WTC11 (cell line): Measurements from ENCODE around the gene NID2. TPM values are rescaled to one million over a fixed set of nuclear protein-coding genes. Genes with fewer than 3 reads are reported as not detected.

Experiments used
- ATAC-seq: fragments of 200-7000 bp; cut with Tn5 transposase; 2 replicates; pipeline ENCODE4 v1.10.0; 2021; ENCODE audit warnings: mild to moderate bottlenecking, moderate library complexity
- CTCF ChIA-PET: fragments of 300-600 bp; sonication (Branson Sonifier 250); formaldehyde crosslinking; loops from one replicate; lab custom pipeline; 2021; ENCODE audit warnings: antibody characterized with exemption; lab: Charles Lee
- POLR2A ChIA-PET: fragments of 350-600 bp; sonication (Branson Sonifier 250); formaldehyde crosslinking; loops from one replicate; lab custom pipeline; 2021; ENCODE audit warnings: antibody characterized with exemption; lab: Charles Lee
- DNase-seq: peaks from one replicate; pipeline ENCODE4 v3.0.0; 2021; ENCODE audit warnings: low spot score
- H3K27ac Mint-ChIP-seq: 2 replicates; pipeline ENCODE4 v1.8.0; 2021; ENCODE audit warnings: mixed read lengths
- H3K27me3 Mint-ChIP-seq: 2 replicates; pipeline ENCODE4 v1.8.0; 2021; ENCODE audit warnings: low read depth, mild to moderate bottlenecking, moderate library complexity, mixed read lengths
- H3K36me3 Mint-ChIP-seq: 2 replicates; pipeline ENCODE4 v1.8.0; 2021; ENCODE audit warnings: mixed read lengths
- H3K4me1 Mint-ChIP-seq: 2 replicates; pipeline ENCODE4 v1.8.0; 2022; ENCODE audit warnings: mixed read lengths
- H3K4me3 Mint-ChIP-seq: 2 replicates; pipeline ENCODE4 v1.8.0; 2021; ENCODE audit warnings: mild to moderate bottlenecking, moderate library complexity, mixed read lengths
- H3K9me3 Mint-ChIP-seq: 2 replicates; pipeline ENCODE4 v1.8.0; 2021; ENCODE audit warnings: mixed read lengths
- FOXP1 ChIP-seq: sonication (generic); formaldehyde crosslinking; IDR thresholded peaks from 2 replicates; pipeline ENCODE4 v1.8.0; 2022; ENCODE audit warnings: missing genetic modification reagents, mild to moderate bottlenecking, moderate library complexity, borderline replicate concordance
- FOXP4 ChIP-seq: sonication (generic); formaldehyde crosslinking; IDR thresholded peaks from 2 replicates; pipeline ENCODE4 v1.8.0; 2022; ENCODE audit warnings: mild to moderate bottlenecking, missing genetic modification reagents
- GRHL2 ChIP-seq: fragments of 250-450 bp; sonication (Bioruptor Pico); IDR thresholded peaks from 2 replicates; pipeline ENCODE4 v1.8.0; 2022; ENCODE audit warnings: mild to moderate bottlenecking, moderate library complexity; ENCODE audit not compliant: insufficient replicate concordance, severe bottlenecking
- HMGA2 ChIP-seq: fragments of 250-450 bp; sonication (Bioruptor Pico); IDR thresholded peaks from 2 replicates; pipeline ENCODE4 v1.4.0; 2021; ENCODE audit warnings: mild to moderate bottlenecking, moderate library complexity
- KAT7 ChIP-seq: sonication (generic); formaldehyde crosslinking; IDR thresholded peaks from 2 replicates; pipeline ENCODE4 v1.8.1; 2023; ENCODE audit warnings: missing genetic modification reagents, mild to moderate bottlenecking, borderline replicate concordance
- NR3C1 ChIP-seq: sonication (generic); formaldehyde crosslinking; conservative IDR thresholded peaks from 2 replicates; pipeline ENCODE4 v1.8.1; 2023; ENCODE audit warnings: low read depth, mild to moderate bottlenecking, missing genetic modification reagents
- PRRX2 ChIP-seq: fragments of 250-450 bp; sonication (Bioruptor Pico); IDR thresholded peaks from 2 replicates; pipeline ENCODE4 v1.8.0; 2021; ENCODE audit warnings: mild to moderate bottlenecking
- TP53 ChIP-seq: sonication (generic); formaldehyde crosslinking; IDR thresholded peaks from 2 replicates; pipeline ENCODE4 v1.8.1; 2023; ENCODE audit warnings: mild to moderate bottlenecking, missing genetic modification reagents
- ZBTB21 ChIP-seq: sonication (generic); formaldehyde crosslinking; IDR thresholded peaks from 2 replicates; pipeline ENCODE4 v1.8.1; 2023; ENCODE audit warnings: mild to moderate bottlenecking, missing genetic modification reagents, borderline replicate concordance
- ZNF232 ChIP-seq: sonication (generic); formaldehyde crosslinking; IDR thresholded peaks from 2 replicates; pipeline ENCODE4 v1.8.0; 2022; ENCODE audit warnings: mild to moderate bottlenecking, missing genetic modification reagents
- ZNF512 ChIP-seq: sonication (generic); formaldehyde crosslinking; IDR thresholded peaks from 2 replicates; pipeline ENCODE4 v1.8.1; 2022; ENCODE audit warnings: missing genetic modification reagents, borderline replicate concordance
- ZNF671 ChIP-seq: fragments of 250-450 bp; sonication (Bioruptor Pico); IDR thresholded peaks from 2 replicates; pipeline ENCODE4 v1.8.0; 2021; ENCODE audit warnings: mild to moderate bottlenecking
- total RNA-seq: library from RNA; stranded (reverse); gene quantifications from 3 replicates; pipeline ENCODE4 v1.2.3, GENCODE V29; 2021
- TF ChIP-seq, protein P1 (sequence below): sonication (generic); formaldehyde crosslinking; IDR thresholded peaks from 2 replicates; pipeline ENCODE4 v1.8.0; 2023; ENCODE audit warnings: missing genetic modification reagents, mild to moderate bottlenecking, borderline replicate concordance
- TF ChIP-seq, protein P2 (sequence below): sonication (generic); formaldehyde crosslinking; IDR thresholded peaks from 2 replicates; pipeline ENCODE4 v1.8.1; 2022; ENCODE audit warnings: mild to moderate bottlenecking, moderate library complexity, missing genetic modification reagents
- TF ChIP-seq, protein P3 (sequence below): sonication (generic); formaldehyde crosslinking; IDR thresholded peaks from 2 replicates; pipeline ENCODE4 v1.8.1; 2023; ENCODE audit warnings: mild to moderate bottlenecking, missing genetic modification reagents, borderline replicate concordance
- TF ChIP-seq, protein P4 (sequence below): sonication (generic); formaldehyde crosslinking; IDR thresholded peaks from 2 replicates; pipeline ENCODE4 v1.8.1; 2022; ENCODE audit warnings: low read depth, missing genetic modification reagents, borderline replicate concordance

Gene NID2
- total RNA-seq, 1 experiment from 2014 or later: 5.4 TPM

GRCh38 chr14:52026017-52026660 is 42.7 kb downstream of the NID2 start (continued):
- TF ChIP-seq, protein P1, sequence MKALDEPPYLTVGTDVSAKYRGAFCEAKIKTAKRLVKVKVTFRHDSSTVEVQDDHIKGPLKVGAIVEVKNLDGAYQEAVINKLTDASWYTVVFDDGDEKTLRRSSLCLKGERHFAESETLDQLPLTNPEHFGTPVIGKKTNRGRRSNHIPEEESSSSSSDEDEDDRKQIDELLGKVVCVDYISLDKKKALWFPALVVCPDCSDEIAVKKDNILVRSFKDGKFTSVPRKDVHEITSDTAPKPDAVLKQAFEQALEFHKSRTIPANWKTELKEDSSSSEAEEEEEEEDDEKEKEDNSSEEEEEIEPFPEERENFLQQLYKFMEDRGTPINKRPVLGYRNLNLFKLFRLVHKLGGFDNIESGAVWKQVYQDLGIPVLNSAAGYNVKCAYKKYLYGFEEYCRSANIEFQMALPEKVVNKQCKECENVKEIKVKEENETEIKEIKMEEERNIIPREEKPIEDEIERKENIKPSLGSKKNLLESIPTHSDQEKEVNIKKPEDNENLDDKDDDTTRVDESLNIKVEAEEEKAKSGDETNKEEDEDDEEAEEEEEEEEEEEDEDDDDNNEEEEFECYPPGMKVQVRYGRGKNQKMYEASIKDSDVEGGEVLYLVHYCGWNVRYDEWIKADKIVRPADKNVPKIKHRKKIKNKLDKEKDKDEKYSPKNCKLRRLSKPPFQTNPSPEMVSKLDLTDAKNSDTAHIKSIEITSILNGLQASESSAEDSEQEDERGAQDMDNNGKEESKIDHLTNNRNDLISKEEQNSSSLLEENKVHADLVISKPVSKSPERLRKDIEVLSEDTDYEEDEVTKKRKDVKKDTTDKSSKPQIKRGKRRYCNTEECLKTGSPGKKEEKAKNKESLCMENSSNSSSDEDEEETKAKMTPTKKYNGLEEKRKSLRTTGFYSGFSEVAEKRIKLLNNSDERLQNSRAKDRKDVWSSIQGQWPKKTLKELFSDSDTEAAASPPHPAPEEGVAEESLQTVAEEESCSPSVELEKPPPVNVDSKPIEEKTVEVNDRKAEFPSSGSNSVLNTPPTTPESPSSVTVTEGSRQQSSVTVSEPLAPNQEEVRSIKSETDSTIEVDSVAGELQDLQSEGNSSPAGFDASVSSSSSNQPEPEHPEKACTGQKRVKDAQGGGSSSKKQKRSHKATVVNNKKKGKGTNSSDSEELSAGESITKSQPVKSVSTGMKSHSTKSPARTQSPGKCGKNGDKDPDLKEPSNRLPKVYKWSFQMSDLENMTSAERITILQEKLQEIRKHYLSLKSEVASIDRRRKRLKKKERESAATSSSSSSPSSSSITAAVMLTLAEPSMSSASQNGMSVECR (CRISPR knock-in tag): no peak
- no peak for TF ChIP-seq PRRX2
- TF ChIP-seq ZBTB21 (CRISPR knock-in tag): no peak
- no peak for TF ChIP-seq TP53

DNA sequence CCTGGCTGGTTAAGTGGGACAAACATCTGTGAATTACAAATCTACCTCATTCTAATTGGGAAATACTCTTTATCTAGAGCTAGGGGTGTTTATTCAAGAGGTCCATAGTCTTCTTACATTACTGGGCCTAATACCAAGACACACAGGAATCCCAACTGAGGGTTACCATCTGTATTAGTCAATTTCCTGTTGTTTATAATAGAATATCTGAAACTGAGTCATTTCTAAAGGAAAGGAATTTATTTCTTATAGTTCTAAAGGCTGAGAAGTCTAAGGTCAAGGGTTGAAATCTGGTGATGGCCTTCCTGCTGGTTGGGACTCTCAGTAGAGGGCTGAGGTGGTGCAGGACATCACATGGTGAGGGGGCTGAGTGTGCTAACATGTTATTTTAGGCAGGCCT is 43.5 kb downstream of the NID2 start:
- ATAC-seq: no peak
- ChIA-PET POLR2A (no interaction called here), CTCF (interaction anchor here (0.9 to 3.1 kb wide), 2 partner anchors 10 to 11 kb away, joined by 3 to 13 read pairs; no protein-coding TSS in a partner anchor)
- TF ChIP-seq, protein P2, sequence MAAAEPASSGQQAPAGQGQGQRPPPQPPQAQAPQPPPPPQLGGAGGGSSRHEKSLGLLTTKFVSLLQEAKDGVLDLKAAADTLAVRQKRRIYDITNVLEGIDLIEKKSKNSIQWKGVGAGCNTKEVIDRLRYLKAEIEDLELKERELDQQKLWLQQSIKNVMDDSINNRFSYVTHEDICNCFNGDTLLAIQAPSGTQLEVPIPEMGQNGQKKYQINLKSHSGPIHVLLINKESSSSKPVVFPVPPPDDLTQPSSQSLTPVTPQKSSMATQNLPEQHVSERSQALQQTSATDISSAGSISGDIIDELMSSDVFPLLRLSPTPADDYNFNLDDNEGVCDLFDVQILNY (CRISPR knock-in tag): no peak
- no peak for TF ChIP-seq FOXP1 (CRISPR knock-in tag)
- TF ChIP-seq KAT7 (CRISPR knock-in tag): no peak
- no peak for TF ChIP-seq FOXP4
- no peak for TF ChIP-seq GRHL2 (CRISPR knock-in tag)
- TF ChIP-seq ZNF232: no peak
- TF ChIP-seq, protein P3, sequence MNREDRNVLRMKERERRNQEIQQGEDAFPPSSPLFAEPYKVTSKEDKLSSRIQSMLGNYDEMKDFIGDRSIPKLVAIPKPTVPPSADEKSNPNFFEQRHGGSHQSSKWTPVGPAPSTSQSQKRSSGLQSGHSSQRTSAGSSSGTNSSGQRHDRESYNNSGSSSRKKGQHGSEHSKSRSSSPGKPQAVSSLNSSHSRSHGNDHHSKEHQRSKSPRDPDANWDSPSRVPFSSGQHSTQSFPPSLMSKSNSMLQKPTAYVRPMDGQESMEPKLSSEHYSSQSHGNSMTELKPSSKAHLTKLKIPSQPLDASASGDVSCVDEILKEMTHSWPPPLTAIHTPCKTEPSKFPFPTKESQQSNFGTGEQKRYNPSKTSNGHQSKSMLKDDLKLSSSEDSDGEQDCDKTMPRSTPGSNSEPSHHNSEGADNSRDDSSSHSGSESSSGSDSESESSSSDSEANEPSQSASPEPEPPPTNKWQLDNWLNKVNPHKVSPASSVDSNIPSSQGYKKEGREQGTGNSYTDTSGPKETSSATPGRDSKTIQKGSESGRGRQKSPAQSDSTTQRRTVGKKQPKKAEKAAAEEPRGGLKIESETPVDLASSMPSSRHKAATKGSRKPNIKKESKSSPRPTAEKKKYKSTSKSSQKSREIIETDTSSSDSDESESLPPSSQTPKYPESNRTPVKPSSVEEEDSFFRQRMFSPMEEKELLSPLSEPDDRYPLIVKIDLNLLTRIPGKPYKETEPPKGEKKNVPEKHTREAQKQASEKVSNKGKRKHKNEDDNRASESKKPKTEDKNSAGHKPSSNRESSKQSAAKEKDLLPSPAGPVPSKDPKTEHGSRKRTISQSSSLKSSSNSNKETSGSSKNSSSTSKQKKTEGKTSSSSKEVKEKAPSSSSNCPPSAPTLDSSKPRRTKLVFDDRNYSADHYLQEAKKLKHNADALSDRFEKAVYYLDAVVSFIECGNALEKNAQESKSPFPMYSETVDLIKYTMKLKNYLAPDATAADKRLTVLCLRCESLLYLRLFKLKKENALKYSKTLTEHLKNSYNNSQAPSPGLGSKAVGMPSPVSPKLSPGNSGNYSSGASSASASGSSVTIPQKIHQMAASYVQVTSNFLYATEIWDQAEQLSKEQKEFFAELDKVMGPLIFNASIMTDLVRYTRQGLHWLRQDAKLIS (CRISPR knock-in tag): no peak
- no peak for TF ChIP-seq NR3C1 (CRISPR knock-in tag)
- TF ChIP-seq, protein P4, sequence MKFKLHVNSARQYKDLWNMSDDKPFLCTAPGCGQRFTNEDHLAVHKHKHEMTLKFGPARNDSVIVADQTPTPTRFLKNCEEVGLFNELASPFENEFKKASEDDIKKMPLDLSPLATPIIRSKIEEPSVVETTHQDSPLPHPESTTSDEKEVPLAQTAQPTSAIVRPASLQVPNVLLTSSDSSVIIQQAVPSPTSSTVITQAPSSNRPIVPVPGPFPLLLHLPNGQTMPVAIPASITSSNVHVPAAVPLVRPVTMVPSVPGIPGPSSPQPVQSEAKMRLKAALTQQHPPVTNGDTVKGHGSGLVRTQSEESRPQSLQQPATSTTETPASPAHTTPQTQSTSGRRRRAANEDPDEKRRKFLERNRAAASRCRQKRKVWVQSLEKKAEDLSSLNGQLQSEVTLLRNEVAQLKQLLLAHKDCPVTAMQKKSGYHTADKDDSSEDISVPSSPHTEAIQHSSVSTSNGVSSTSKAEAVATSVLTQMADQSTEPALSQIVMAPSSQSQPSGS (CRISPR knock-in tag): no peak
- TF ChIP-seq HMGA2 (CRISPR knock-in tag): no peak
- no peak for TF ChIP-seq TP53
- no peak for TF ChIP-seq ZNF671 (CRISPR knock-in tag)
- no peak for TF ChIP-seq ZNF512

More for the DNA sequence above, 43.5 kb downstream of the NID2 start:
- Mint-ChIP-seq H3K9me3 (peaks cover 13% of the 10 kb centered on the region), H3K36me3 (no peaks in the 10 kb centered on the region; the same call in 1 of the 2 replicates), H3K27ac (no peak overlapping the region), H3K4me3 (no peak overlapping the region), H3K4me1 (peaks cover 21% of the 10 kb centered on the region), H3K27me3 (no peaks in the 10 kb centered on the region; the same call in 1 of the 2 replicates)
- no peak for DNase-seq
